Uterus (tissue), 4 donors: ENCODE results near the gene CATSPER3. TPM values are rescaled to one million over a fixed set of nuclear protein-coding genes. Genes with fewer than 3 reads are reported as not detected.

ENCODE experiments used
- DNase-seq, 2 donors: peaks; one replicate each; pipeline ENCODE4 v3.0.0-alpha.2; 2019 to 2020
- H3K27ac ChIP-seq, 2 donors: fragments of 200-600 bp; sonication (generic); 1 replicate in 1 of 2; 2 replicates in 1 of 2; pipeline ENCODE4 v1.5.1; 2016 to 2018
- H3K27me3 ChIP-seq, 2 donors: fragments of 200-600 bp; sonication (generic); one replicate each; pipeline ENCODE4 v1.5.1; 2018 to 2019; ENCODE audit warnings: control low read depth in 1 of 2
- H3K36me3 ChIP-seq, 2 donors: fragments of 200-600 bp; sonication (generic); one replicate each; pipeline ENCODE4 v1.5.1; 2019; ENCODE audit warnings: control low read depth in 1 of 2
- H3K4me1 ChIP-seq, 2 donors: fragments of 200-600 bp; sonication (generic); one replicate each; pipeline ENCODE4 v1.5.1; 2018 to 2019; ENCODE audit warnings: control low read depth in 1 of 2
- H3K4me3 ChIP-seq, 2 donors: fragments of 200-600 bp; sonication (generic); 1 replicate in 1 of 2; 2 replicates in 1 of 2; pipeline ENCODE4 v1.5.1; 2018 to 2019; ENCODE audit warnings: mild to moderate bottlenecking in 1 of 2
- H3K9me3 ChIP-seq, 2 donors: fragments of 200-600 bp; sonication (generic); one replicate each; pipeline ENCODE4 v1.5.1; 2019; ENCODE audit warnings: control low read depth in 1 of 2
- POLR2A ChIP-seq, 2 donors: fragments of 450-650 bp; IDR thresholded peaks; one replicate each; pipeline ENCODE4 v1.6.1; 2016; ENCODE audit warnings: antibody characterized with exemption in 2 of 2, mild to moderate bottlenecking in 1 of 2, moderate library complexity in 1 of 2
- intact Hi-C: fragments of 100-400 bp; cut with DNase I; formaldehyde crosslinking; loops from one replicate; pipeline ENCODE4 v1.15.1; 2023; ENCODE audit warnings: low total_unique reads
- total RNA-seq, 4 donors: library from RNA; depleted of rRNA in 3 of 4; stranded (reverse); fragments of >200 nt in 3 of 4; gene quantifications; one replicate each; pipeline versions ENCODE4 v1.1.0 to v1.2.4, GENCODE V29; 2014 to 2023
- TF ChIP-seq, protein P1 (sequence below), 4 experiments: fragments of 200-600 bp in 2 of 4; fragments of 450-650 bp in 2 of 4; sonication (generic) in 2 of 4; IDR thresholded peaks; one replicate each; pipeline ENCODE4 v1.5.1; 2016 to 2019; ENCODE audit warnings: antibody characterized with exemption in 4 of 4, mild to moderate bottlenecking in 2 of 4, moderate library complexity in 1 of 4
- donor health status: DM: yes; HTN: yes; CAD: no.

Gene CATSPER3
- total RNA-seq, 4 donors from 2014 or later: 0.48 to 2.7 TPM; not detected in 2

DNA sequence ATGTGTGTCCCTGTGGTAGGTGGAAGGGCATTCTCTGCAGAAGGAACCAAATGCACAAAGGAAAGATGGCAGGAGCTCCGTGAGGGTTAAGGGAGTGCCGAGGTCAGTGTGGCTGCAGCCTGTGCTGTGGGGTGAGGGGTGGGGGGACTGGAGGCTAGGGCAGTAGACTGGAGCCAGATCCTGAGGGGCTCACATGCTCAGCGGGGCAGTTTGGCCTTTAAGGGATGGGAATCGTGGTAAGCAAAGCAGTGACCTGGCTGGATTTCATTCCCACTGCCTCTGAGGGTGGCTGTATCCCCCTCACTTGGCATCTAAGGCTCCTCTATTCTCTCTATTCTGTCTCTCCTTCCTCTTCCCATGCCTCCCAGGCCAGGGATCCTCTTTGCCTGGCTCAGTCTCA is 50.8 kb downstream of the CATSPER3 start:
- Histone ChIP-seq H3K4me1 (no peaks in the 10 kb centered on the region), H3K4me3 (no peak overlapping the region), H3K36me3 (no peaks in the 10 kb centered on the region), H3K9me3 (no peaks in the 10 kb centered on the region), H3K27ac (no peak overlapping the region), H3K27me3 (no peaks in the 10 kb centered on the region)
- DNase-seq: peak in 1 of 2 donors; percentile 1
- TF ChIP-seq, protein P1, sequence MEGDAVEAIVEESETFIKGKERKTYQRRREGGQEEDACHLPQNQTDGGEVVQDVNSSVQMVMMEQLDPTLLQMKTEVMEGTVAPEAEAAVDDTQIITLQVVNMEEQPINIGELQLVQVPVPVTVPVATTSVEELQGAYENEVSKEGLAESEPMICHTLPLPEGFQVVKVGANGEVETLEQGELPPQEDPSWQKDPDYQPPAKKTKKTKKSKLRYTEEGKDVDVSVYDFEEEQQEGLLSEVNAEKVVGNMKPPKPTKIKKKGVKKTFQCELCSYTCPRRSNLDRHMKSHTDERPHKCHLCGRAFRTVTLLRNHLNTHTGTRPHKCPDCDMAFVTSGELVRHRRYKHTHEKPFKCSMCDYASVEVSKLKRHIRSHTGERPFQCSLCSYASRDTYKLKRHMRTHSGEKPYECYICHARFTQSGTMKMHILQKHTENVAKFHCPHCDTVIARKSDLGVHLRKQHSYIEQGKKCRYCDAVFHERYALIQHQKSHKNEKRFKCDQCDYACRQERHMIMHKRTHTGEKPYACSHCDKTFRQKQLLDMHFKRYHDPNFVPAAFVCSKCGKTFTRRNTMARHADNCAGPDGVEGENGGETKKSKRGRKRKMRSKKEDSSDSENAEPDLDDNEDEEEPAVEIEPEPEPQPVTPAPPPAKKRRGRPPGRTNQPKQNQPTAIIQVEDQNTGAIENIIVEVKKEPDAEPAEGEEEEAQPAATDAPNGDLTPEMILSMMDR (IDR thresholded peaks at IDR 0.05): no peak
- no peak for TF ChIP-seq POLR2A (IDR thresholded peaks at IDR 0.05)
- intact Hi-C loops: no loop called here

DNA sequence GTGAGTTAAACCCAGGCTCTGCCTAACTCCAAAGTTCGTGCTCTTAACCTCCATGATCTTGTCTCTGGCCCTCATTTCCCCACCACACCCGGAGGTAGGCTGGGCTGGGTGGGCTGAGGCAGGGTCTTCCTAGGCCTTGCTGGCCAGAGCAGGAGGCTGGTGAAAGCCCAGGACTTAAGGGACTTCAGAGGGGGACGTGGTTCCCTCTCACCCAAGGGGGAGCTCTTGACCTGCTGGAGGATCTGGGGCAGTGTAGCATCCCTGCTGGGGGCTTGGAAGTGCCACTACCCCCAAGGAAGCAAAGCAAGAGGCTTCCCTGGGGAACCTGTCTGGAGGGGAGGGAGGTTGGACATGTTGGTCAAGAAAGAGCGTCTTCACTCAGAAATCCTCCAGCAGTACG is 51.6 kb downstream of the CATSPER3 start:
- Histone ChIP-seq H3K9me3 (no peaks in the 10 kb centered on the region), H3K4me1 (no peaks in the 10 kb centered on the region), H3K36me3 (no peaks in the 10 kb centered on the region), H3K4me3 (no peak overlapping the region), H3K27ac (no peak overlapping the region), H3K27me3 (no peaks in the 10 kb centered on the region)
- intact Hi-C loops: no loop called here
- TF ChIP-seq, protein P1 (IDR thresholded peaks at IDR 0.05): no peak
- no peak for TF ChIP-seq POLR2A (IDR thresholded peaks at IDR 0.05)
- peak in 1 of 2 donors; percentile 1 for DNase-seq

DNA sequence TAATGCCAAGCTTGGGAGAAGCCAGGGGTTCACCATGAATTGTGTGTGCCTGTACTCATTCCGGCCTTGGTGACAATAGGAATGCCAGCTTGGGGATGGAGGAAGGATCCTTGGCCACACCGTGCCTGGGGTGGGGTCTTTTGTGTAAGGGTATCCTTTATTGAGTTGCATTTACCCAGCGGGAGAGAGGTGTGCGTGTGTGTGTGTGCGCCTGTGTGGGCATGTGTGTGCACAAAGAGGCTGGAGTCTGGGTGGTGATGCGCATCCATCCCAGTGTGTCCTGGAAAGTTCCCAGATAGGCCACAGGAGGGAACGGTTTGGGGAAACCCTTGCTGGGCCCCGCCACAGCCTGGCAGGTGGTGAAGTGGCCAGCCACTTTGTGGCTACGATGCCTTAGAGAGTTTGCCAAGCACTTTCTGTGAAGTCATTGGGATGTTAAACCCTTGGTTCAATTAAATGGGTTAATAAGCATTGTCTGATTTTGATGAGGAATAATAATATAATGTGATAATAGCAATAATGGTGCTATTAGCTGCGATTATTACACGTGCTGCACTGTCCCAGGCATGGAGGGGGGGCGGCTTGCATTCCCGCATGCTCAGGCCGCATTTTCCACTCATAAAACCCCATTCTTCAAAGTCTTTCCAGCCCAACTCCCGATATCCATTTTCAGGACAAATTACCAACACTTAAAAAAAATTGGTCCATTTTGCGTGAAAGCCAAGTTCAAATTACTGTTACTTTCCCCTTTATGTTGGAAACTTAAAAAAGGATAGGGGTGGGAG is 52.6 kb downstream of the CATSPER3 start:
- Histone ChIP-seq H3K4me1 (no peaks in the 10 kb centered on the region), H3K36me3 (no peaks in the 10 kb centered on the region), H3K27ac (no peak overlapping the region), H3K9me3 (no peaks in the 10 kb centered on the region), H3K4me3 (no peak overlapping the region), H3K27me3 (no peaks in the 10 kb centered on the region)
- intact Hi-C loops: no loop called here
- no peak for DNase-seq
- TF ChIP-seq POLR2A (IDR thresholded peaks at IDR 0.05): no peak
- TF ChIP-seq, protein P1 (IDR thresholded peaks at IDR 0.05): no peak

DNA sequence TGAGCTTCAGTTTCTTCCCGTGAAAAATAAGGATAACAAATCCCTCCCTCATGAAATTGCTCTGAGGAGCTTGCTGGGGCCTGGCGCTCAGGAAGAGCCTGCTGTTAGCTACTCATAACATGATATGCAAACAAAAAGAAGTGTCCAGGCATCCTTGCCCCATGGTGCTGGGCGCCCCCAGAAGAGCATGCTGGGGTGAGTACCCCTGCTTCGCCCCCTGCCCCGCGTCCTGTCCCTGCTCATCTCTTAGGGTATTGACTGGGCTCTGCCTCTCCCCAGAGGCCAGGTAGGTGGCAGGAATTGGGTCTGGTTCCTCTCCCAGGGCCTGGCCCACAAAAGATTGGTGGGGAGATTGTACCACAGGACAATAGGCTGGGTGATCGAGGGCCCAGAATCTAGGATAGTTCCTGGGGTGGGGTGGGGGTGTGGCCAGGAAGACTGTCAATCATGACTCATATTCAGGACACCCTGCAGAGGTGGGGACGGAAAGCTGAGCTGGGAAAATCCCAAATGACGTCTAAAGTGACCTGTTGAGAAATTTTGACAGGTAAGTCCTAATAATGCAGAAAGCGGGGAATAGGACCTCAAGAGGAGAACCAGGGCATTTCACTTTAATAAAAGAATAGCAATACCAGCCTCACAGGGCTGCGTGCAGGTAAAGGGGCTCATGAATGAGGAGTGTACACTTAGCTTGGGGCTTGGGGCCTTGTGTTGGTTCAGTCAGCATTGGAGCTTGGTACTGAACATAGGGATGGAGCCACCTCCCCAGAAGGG is 57.4 kb downstream of the CATSPER3 start:
- intact Hi-C loops: no loop called here
- DNase-seq: no peak
- no peaks in the 10 kb centered on the region for H3K36me3 ChIP-seq
- no peaks in the 10 kb centered on the region for H3K9me3 ChIP-seq
- no peak overlapping the region for H3K27ac ChIP-seq
- H3K27me3 ChIP-seq: peaks cover 20 to 28% of the 10 kb centered on the region in 2 donors
- no peaks in the 10 kb centered on the region for H3K4me1 ChIP-seq
- TF ChIP-seq POLR2A (IDR thresholded peaks at IDR 0.05): no peak
- TF ChIP-seq, protein P1 (IDR thresholded peaks at IDR 0.05): no peak
- no peak overlapping the region for H3K4me3 ChIP-seq
